SJCRH30 (cell line): ENCODE results near the gene AGPAT3. TPM values are rescaled to one million over a fixed set of nuclear protein-coding genes. Genes with fewer than 3 reads are reported as not detected.

Source experiments
- DNase-seq, 2 experiments: peaks; one replicate each; pipeline ENCODE4 v3.0.0-alpha.2; 2015 to 2020
- H3K27ac ChIP-seq: fragments of 250-450 bp; sonication (Bioruptor Pico); 2 replicates; pipeline ENCODE4 v1.5.1; 2020; ENCODE audit warnings: mild to moderate bottlenecking, moderate library complexity
- H3K27me3 ChIP-seq: fragments of 250-450 bp; sonication (Bioruptor Pico); 2 replicates; pipeline ENCODE4 v1.5.1; 2020; ENCODE audit warnings: mild to moderate bottlenecking, moderate library complexity
- H3K36me3 ChIP-seq: fragments of 250-450 bp; sonication (Bioruptor Pico); 2 replicates; pipeline ENCODE4 v1.5.1; 2020; ENCODE audit warnings: mild to moderate bottlenecking, moderate library complexity
- H3K4me1 ChIP-seq: fragments of 250-450 bp; sonication (Bioruptor Pico); 2 replicates; pipeline ENCODE4 v1.5.1; 2020; ENCODE audit warnings: mild to moderate bottlenecking, moderate library complexity
- H3K4me3 ChIP-seq: fragments of 250-450 bp; sonication (Bioruptor Pico); 2 replicates; pipeline ENCODE4 v1.5.1; 2020; ENCODE audit warnings: mild to moderate bottlenecking, moderate library complexity
- H3K9me3 ChIP-seq: fragments of 250-450 bp; sonication (Bioruptor Pico); replicated peaks from 2 replicates; pipeline ENCODE4 v1.5.1; 2020; ENCODE audit warnings: mild to moderate bottlenecking, moderate library complexity
- total RNA-seq: library from RNA; depleted of rRNA; stranded (reverse); fragments of >200 nt; shearing (Covaris generic); gene quantifications from 2 replicates; pipeline ENCODE4 v1.2.3, GENCODE V29; 2014

Gene AGPAT3
- total RNA-seq, 1 experiment from 2014 or later = 18.3 TPM

- DNase-seq = peak; percentile 37 to 47
- H3K4me3 ChIP-seq = no peak overlapping the region
- no peaks in the 10 kb centered on the region for H3K27me3 ChIP-seq
- no peak overlapping the region; the same call in 1 of the 2 replicates for H3K27ac ChIP-seq
- H3K4me1 ChIP-seq = peaks cover 32% of the 10 kb centered on the region; the same call in 1 of the 2 replicates
- H3K9me3 ChIP-seq = no peaks in the 10 kb centered on the region
- H3K36me3 ChIP-seq = no peaks in the 10 kb centered on the region
These were observed 91.1 kb downstream of the AGPAT3 start for GRCh38 chr21:43956019-43956669.

GRCh38 chr21:43956670-43957035 lies 91.6 kb downstream of the AGPAT3 start:
- peak in 1 of 2 experiments; percentile 24 for DNase-seq
- no peaks in the 10 kb centered on the region for H3K9me3 ChIP-seq
- H3K36me3 ChIP-seq = no peaks in the 10 kb centered on the region
- H3K4me1 ChIP-seq = peaks cover 32% of the 10 kb centered on the region; the same call in 1 of the 2 replicates
- H3K27me3 ChIP-seq = no peaks in the 10 kb centered on the region
- no peak overlapping the region for H3K4me3 ChIP-seq
- no peak overlapping the region; the same call in 1 of the 2 replicates for H3K27ac ChIP-seq

GRCh38 chr21:43957128-43957571 lies 92.1 kb downstream of the AGPAT3 start:
- no peaks in the 10 kb centered on the region for H3K36me3 ChIP-seq
- no peak overlapping the region; the same call in 1 of the 2 replicates for H3K27ac ChIP-seq
- H3K4me1 ChIP-seq = peaks cover 32% of the 10 kb centered on the region; the same call in 1 of the 2 replicates
- DNase-seq = no peak
- no peaks in the 10 kb centered on the region for H3K27me3 ChIP-seq
- H3K4me3 ChIP-seq = no peak overlapping the region
- H3K9me3 ChIP-seq = no peaks in the 10 kb centered on the region

- H3K9me3 ChIP-seq = no peaks in the 10 kb centered on the region
- H3K4me3 ChIP-seq = no peak overlapping the region
- H3K27me3 ChIP-seq = no peaks in the 10 kb centered on the region
- H3K36me3 ChIP-seq = no peaks in the 10 kb centered on the region
- H3K4me1 ChIP-seq = peaks cover 32% of the 10 kb centered on the region; the same call in 1 of the 2 replicates
- DNase-seq = peak in 1 of 2 experiments; percentile 10
- no peak overlapping the region for H3K27ac ChIP-seq
These were observed 92.8 kb downstream of the AGPAT3 start for GRCh38 chr21:43957611-43958362.

GRCh38 chr21:43958364-43959158 lies 93.5 kb downstream of the AGPAT3 start:
- no peak overlapping the region for H3K27ac ChIP-seq
- H3K36me3 ChIP-seq = no peaks in the 10 kb centered on the region
- no peak for DNase-seq
- H3K4me1 ChIP-seq = peaks cover 25% of the 10 kb centered on the region; the same call in 1 of the 2 replicates
- no peaks in the 10 kb centered on the region for H3K9me3 ChIP-seq
- no peak overlapping the region for H3K4me3 ChIP-seq
- no peaks in the 10 kb centered on the region for H3K27me3 ChIP-seq

- no peak overlapping the region for H3K4me3 ChIP-seq
- DNase-seq = no peak
- no peak overlapping the region for H3K27ac ChIP-seq
These were observed 94.5 kb downstream of the AGPAT3 start for GRCh38 chr21:43959231-43960116.

GRCh38 chr21:43961382-43961909 lies 96.4 kb downstream of the AGPAT3 start:
- H3K27me3 ChIP-seq = no peaks in the 10 kb centered on the region
- peaks cover 11% of the 10 kb centered on the region; the same call in 1 of the 2 replicates for H3K4me1 ChIP-seq
- H3K9me3 ChIP-seq = no peaks in the 10 kb centered on the region
- no peak for DNase-seq
- no peaks in the 10 kb centered on the region for H3K36me3 ChIP-seq
- no peak overlapping the region for H3K4me3 ChIP-seq
- no peak overlapping the region for H3K27ac ChIP-seq

More at GRCh38 chr21:43959231-43960116, 94.5 kb downstream of the AGPAT3 start:
- no peaks in the 10 kb centered on the region for H3K36me3 ChIP-seq
- H3K27me3 ChIP-seq = no peaks in the 10 kb centered on the region
- peaks cover 17% of the 10 kb centered on the region; the same call in 1 of the 2 replicates for H3K4me1 ChIP-seq
- no peaks in the 10 kb centered on the region for H3K9me3 ChIP-seq

- Histone ChIP-seq H3K27me3 (no peaks in the 10 kb centered on the region), H3K27ac (no peak overlapping the region), H3K9me3 (no peaks in the 10 kb centered on the region), H3K4me3 (no peak overlapping the region), H3K4me1 (peaks cover 2% of the 10 kb centered on the region; the same call in 1 of the 2 replicates), H3K36me3 (no peaks in the 10 kb centered on the region)
- no peak for DNase-seq
These were observed 101.0 kb downstream of the AGPAT3 start for GRCh38 chr21:43965911-43966585.

GRCh38 chr21:43966946-43967512 lies 102.0 kb downstream of the AGPAT3 start:
- Histone ChIP-seq H3K4me3 (no peak overlapping the region), H3K27ac (no peak overlapping the region), H3K4me1 (peaks cover 9% of the 10 kb centered on the region), H3K9me3 (no peaks in the 10 kb centered on the region), H3K36me3 (no peaks in the 10 kb centered on the region), H3K27me3 (no peaks in the 10 kb centered on the region)
- DNase-seq = no peak

- no peak overlapping the region for H3K27ac ChIP-seq
- no peaks in the 10 kb centered on the region for H3K27me3 ChIP-seq
- no peak for DNase-seq
- H3K36me3 ChIP-seq = no peaks in the 10 kb centered on the region
- H3K4me3 ChIP-seq = no peak overlapping the region
- H3K4me1 ChIP-seq = peaks cover 18% of the 10 kb centered on the region
- H3K9me3 ChIP-seq = no peaks in the 10 kb centered on the region
These were observed 103.0 kb downstream of the AGPAT3 start for GRCh38 chr21:43967981-43968380.

- H3K27ac ChIP-seq = no peak overlapping the region
- H3K9me3 ChIP-seq = no peaks in the 10 kb centered on the region
- no peaks in the 10 kb centered on the region for H3K27me3 ChIP-seq
- H3K4me1 ChIP-seq = peaks cover 22% of the 10 kb centered on the region
- DNase-seq = no peak
- H3K36me3 ChIP-seq = no peaks in the 10 kb centered on the region
- H3K4me3 ChIP-seq = no peak overlapping the region
These were observed 103.5 kb downstream of the AGPAT3 start for GRCh38 chr21:43968410-43969114.

- Histone ChIP-seq H3K4me3 (no peak overlapping the region), H3K27me3 (no peaks in the 10 kb centered on the region), H3K27ac (no peak overlapping the region), H3K36me3 (no peaks in the 10 kb centered on the region), H3K9me3 (no peaks in the 10 kb centered on the region), H3K4me1 (peaks cover 28% of the 10 kb centered on the region)
- DNase-seq = no peak
These were observed 104.1 kb downstream of the AGPAT3 start for GRCh38 chr21:43969115-43969444.

- Histone ChIP-seq H3K36me3 (no peaks in the 10 kb centered on the region), H3K4me1 (peaks cover 31% of the 10 kb centered on the region)
- no peak for DNase-seq
These were observed 105.5 kb downstream of the AGPAT3 start for GRCh38 chr21:43970551-43970950.

More at GRCh38 chr21:43970551-43970950, 105.5 kb downstream of the AGPAT3 start:
- no peaks in the 10 kb centered on the region for H3K27me3 ChIP-seq
- no peak overlapping the region for H3K4me3 ChIP-seq
- H3K9me3 ChIP-seq = no peaks in the 10 kb centered on the region
- H3K27ac ChIP-seq = no peak overlapping the region
